Measurements from ENCODE around the gene C19orf25.

Gene C19orf25

DNA sequence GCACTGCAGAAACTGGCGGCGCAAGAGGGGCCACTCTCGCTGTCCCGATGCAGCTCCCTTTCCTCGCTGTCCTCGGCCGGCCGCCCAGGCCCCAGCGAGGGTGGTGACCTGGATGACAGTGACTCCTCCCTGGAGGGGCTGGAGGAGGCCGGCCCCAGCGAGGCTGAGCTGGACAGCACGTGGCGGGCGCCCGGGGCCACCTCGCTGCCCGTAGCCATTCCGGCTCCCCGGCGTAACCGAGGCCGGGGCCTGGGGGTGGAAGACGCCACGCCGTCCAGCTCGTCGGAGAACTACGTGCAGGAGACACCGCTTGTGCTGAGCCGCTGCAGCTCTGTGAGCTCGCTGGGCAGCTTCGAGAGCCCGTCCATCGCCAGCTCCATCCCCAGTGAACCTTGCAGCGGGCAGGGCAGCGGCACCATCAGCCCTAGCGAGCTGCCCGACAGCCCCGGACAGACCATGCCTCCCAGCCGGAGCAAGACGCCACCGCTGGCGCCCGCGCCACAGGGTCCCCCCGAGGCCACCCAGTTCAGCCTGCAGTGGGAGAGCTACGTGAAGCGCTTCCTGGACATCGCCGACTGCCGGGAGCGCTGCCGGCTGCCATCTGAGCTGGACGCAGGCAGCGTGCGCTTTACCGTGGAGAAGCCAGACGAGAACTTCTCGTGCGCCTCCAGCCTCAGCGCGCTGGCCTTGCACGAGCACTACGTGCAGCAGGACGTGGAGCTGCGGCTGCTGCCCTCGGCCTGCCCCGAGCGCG lies 12.4 kb downstream of the C19orf25 start:
- DNase-seq (ENCODE audit: low read depth in 2 of 3, low spot score in 1 of 3), result no peak

DNA sequence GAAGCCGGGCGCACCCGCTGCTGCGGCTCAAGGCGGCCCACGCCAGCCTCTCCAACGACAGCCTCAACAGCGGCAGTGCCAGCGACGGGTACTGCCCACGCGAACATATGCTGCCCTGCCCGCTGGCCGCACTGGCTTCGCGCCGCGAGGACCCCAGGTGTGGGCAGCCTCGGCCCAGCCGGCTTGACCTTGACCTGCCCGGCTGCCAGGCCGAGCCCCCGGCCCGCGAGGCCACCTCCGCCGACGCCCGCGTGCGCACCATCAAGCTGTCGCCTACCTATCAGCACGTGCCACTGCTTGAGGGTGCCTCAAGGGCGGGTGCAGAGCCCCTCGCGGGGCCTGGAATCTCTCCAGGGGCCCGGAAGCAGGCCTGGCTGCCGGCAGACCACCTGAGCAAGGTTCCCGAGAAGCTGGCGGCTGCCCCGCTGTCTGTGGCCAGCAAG lies 13.0 kb downstream of the C19orf25 start:
- DNase-seq (ENCODE audit: low read depth in 2 of 3, low spot score in 1 of 3), result no peak

DNA sequence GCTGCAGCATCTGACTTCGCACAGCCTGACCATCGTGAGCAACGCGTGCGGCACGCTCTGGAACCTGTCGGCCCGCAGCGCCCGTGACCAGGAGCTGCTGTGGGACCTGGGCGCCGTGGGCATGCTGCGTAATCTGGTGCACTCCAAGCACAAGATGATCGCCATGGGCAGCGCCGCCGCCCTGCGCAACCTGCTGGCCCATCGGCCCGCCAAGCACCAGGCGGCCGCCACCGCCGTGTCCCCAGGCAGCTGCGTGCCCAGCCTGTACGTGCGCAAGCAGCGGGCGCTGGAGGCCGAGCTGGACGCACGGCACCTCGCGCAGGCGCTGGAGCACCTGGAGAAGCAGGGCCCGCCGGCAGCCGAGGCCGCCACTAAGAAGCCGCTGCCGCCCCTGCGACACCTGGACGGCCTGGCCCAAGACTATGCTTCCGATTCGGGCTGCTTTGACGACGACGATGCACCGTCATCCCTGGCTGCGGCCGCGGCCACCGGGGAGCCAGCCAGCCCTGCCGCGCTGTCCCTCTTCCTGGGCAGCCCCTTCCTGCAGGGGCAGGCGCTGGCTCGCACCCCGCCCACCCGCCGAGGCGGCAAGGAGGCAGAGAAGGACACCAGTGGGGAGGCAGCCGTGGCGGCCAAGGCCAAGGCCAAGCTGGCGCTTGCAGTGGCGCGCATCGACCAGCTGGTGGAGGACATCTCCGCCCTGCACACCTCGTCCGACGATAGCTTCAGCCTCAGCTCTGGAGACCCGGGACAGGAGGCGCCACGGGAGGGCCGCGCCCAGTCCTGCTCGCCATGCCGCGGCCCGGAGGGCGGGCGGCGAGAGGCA lies 13.6 kb downstream of the C19orf25 start:
- DNase-seq (ENCODE audit: low read depth in 2 of 3, low spot score in 1 of 3), result no peak

DNA sequence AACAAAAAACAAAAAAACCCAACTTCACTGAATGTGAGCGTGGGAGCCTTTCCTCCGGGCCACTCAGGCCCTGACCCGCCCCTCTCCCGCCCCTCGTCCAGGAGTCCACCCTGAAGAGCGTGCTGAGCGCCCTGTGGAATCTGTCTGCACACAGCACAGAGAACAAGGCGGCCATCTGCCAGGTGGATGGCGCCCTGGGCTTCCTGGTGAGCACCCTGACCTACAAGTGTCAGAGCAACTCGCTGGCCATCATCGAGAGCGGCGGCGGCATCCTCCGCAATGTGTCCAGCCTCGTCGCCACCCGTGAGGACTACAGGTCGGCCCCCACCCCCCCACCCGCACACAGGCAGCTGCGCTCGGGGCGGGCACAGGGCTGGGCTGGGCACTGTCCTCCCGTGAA lies 17.2 kb downstream of the C19orf25 start:
- no peak for DNase-seq (ENCODE audit: low read depth in 2 of 3, low spot score in 1 of 3)

DNA sequence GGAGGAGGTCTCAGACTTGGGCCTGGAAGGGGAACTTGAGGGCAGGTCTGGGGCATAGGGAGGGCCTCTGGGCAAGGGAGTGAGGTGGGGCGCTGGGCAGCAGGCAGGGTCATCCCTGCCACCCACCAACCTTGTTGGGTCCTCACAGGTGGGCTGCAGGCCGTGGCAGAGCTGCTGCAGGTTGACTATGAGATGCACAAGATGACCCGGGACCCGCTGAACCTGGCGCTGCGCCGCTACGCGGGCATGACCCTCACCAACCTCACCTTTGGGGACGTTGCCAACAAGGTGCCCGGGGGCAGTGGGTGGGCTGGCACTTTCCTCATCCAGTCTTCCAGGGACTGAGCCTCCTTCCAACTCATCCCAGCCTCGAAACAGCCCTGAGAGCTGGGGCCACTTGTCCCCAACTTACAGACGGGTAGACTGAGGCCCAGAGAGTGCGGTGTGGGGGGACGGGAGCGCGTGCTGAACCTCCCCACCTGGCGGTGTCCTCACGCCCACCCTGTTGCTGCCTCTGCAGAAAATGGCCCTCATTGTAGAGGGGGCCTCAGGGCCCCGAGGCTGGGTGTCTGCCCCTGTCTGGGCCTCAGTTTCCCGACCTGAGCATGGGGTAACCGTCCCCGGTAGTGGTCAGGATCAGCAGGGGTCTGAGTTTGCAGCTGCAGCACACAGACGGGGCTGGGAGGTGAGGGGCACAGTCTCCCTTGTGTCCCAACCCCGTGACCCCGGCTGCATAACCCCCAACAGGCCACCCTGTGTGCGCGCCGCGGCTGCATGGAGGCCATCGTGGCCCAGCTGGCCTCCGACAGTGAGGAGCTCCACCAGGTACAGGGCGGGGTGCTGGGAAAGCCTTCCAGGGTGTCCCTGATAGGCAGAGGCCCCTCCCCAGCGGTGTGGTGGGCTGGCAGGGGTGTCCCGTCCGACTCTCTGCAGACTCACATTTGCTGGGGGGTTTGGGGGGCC lies 18.7 kb downstream of the C19orf25 start:
- no peak for DNase-seq (ENCODE audit: low read depth in 2 of 3, low spot score in 1 of 3)

DNA sequence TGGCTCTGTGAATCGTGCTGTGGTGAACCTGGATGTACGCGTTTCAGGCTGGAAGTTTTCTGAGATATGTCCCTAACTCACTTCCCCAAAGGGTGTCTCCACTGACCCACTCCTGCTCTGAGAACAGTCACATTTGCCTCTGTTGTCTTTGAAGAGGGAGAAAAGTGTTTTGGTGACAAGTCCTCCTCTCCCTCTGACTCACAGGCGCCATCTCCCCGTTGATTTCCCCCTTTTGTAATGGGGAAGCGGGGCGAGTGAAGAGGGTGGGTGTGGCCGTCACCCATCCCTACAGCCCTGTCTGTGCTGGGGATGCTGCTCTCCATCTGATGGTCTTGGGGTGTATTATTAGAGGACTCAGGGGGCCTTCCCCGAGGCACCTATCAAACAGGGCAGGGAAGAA lies 19.5 kb downstream of the C19orf25 start:
- no peak for DNase-seq (ENCODE audit: low read depth in 2 of 3, low spot score in 1 of 3)

DNA sequence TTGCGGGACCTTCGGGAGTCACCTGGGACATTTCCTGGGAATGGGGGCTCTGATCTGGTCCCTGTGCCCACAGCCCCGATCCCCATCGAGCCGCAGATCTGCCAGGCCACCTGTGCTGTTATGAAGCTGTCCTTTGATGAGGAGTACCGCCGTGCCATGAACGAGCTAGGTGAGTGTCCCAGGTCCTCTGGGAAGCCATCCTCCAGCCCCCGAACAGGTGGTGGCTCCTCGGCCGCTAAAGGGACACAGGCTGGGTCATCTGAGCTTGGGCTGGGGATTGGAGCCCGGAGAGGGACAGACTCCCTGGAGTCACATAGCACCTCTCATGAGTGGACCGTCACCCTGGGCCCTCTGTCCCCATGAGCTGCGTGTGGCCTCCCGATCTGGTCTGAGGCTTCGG lies 21.1 kb downstream of the C19orf25 start:
- no peak for DNase-seq (ENCODE audit: low read depth in 2 of 3, low spot score in 1 of 3)

DNA sequence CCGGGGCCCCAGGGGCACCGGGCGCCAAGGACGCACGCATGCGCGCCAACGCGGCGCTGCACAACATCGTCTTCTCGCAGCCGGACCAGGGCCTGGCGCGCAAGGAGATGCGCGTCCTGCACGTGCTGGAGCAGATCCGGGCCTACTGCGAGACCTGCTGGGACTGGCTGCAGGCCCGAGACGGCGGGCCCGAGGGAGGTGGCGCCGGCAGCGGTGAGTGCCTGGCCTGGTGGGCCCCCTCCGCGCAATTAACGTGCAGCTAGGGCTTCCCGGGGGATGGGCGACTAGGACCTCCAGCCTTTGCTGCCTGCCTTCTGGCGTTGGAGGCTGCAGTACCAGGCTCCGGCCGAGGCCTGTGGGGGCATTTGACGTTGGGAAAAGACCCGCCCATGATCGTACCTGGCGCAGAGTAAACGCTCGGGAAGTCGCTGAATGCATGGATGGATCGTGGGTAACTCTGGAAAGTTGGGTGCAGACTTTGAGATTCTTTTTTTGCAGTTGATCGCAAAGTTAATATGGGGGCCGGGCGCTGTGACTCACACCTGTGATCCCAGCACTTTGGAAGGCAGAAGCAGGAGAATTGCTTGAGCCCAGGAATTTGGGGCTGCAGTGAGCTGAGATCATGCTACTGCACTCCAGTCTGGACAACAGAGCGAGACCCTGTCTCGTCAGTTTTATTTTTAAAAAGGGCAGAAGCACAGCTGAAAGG lies 21.8 kb downstream of the C19orf25 start:
- DNase-seq (ENCODE audit: low read depth in 2 of 3, low spot score in 1 of 3), result no peak

DNA sequence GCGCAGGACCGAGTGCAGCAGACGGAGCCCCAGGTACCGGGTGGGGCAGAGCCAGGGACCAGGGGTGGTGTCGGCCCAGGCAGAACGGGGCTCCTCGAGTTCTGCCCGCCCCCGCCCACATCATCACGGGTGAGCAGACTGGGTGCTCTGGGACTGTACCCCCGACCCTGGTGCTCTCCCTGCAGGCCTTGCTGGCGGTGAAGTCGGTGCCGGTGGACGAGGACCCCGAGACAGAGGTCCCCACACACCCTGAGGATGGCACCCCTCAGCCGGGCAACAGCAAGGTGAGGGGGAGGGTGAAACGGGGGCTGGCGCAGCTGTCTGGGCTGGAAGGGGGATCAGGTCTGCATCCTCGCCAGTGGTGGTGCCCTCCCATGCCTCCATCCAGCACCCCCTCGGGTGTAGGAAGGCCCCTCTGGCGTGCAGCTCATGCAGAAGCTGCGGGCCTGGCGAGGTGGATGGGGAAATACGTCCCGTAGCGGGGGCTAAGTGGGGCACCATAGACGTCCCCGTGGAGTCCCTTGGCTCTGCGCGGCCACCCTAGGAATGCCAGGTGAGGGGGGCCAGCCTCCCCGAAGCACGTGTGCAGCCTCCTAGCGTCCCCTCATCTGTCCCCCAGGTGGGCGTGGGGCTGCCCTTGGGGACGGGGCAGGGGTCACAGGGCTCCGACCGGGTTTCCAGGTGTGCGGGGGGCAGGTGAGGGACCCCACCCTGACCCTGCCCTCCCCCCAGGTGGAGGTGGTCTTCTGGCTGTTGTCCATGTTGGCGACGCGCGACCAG lies 22.7 kb downstream of the C19orf25 start:
- no peak for DNase-seq (ENCODE audit: low read depth in 2 of 3, low spot score in 1 of 3)

DNA sequence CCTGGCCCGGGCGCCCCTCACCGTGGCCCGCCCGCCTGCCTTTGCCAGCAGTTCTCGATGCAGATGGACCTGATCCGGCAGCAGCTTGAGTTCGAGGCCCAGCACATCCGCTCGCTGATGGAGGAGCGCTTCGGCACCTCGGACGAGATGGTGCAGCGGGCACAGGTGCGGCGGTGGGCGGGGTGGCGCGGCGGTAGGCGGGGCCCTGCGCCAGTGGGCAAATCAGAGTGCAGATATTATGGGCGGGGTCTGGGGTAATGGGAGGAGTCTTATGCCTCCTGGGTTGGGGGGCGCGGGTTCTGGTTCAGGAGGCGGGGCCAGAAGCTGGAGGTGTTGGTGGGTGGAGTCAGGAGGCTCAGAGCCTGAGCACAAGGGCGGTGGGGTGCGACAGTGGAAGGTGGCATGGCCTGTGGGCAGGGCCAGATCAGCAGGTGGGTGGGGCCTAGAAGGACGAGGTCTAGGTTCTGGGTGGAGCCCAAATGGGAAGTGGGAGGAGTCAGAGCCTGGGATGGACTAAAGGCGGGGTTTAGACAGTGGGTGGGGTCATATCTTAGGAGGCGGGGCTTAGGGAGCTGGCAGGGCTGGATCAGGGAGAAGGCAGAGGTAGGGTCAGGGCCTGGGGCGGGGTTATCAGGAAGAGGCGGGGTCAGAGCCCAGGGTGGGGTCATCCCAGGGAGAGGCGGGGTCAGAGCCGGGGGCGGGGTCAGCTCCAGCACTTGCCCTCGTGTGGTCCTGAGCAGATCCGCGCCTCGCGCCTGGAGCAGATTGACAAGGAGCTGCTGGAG lies 23.5 kb downstream of the C19orf25 start:
- DNase-seq (ENCODE audit: low read depth in 2 of 3, low spot score in 1 of 3), result peak in 2 of 3 donors; percentile 71 to 72

DNA sequence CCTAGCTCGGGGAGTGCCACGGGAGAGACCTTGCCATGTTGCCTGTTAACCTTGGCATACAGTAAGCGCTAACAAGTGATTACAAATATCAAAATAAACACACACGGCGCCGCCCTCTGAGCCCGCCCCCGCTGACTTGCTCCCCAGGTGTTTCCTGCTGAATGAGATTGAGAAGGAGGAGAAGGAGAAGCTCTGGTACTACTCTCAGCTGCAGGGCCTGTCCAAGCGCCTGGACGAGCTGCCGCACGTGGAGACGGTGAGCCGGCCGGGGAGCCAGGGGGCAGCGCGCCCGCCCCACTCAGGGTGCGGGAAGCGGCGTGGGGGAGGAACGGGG lies 24.0 kb downstream of the C19orf25 start:
- no peak for DNase-seq (ENCODE audit: low read depth in 2 of 3, low spot score in 1 of 3)

DNA sequence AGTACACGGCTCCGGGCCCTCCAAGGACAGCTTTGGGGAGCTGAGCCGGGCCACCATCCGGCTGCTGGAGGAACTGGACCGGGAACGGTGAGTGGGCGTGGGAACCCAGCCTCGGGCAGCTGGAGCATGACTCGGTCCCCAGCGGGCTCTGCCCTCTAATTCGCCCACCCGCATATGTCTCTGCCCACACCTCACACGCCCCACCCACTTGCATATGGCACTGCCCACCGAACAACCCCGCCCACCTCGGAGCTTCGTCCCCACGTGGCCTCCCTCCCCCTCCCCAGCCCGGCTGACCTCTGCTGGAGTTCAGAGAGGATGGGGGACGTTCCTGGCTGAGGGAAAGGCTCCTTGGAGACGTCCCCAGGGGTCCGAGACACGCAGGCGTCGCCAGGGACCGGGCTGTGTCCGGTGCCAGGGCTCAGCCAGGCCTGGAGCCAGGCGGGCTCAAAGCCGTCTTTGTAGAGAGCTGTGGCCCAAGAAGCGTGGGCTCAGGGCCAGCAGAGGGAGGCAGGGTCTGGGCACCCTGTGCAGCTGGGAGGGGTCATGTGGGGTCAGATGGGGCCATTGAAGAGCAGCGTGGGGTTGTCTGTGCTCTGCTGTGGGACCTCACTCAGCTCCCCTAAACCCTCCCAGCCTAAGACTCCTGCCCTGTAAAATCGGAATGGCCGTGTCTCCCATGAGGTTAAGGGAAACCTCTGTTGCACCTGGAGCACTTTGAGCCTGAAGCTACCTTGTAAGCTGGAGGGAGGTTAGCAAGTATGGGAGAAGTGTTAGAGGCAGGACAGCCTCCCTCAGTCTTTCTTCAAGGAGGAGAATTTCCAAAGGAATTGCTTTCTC lies 25.3 kb downstream of the C19orf25 start:
- no peak for DNase-seq (ENCODE audit: low read depth in 2 of 3, low spot score in 1 of 3)

DNA sequence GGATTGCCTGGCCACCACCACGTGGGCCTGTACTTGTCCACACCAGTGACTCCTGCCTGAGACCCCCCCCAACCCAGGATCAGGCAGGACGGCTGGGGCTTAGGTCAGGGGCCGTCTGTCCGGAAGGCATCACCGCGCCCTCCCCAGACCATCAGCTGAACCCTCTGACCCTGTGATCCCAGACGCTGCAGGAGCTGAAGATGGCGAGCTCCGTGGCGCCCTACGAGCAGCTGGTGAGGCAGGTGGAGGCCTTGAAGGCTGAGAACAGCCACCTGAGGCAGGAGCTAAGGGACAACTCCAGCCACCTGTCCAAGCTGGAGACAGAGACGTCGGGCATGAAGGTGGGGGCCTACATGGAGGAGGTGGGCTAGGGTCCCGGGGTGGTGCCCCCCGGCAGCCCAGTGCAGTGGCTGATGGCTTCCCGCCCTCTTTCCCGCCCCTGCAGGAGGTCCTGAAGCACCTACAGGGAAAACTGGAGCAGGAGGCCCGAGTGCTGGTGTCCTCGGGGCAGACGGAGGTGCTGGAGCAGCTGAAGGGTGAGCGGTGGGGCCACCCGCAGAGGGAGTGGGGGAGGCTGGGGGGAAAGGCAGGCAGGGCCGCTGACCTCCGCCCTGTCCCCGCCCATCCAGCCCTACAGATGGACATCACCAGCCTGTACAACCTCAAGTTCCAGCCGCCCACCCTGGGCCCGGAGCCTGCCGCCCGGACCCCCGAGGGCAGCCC lies 26.1 kb downstream of the C19orf25 start:
- no peak for DNase-seq (ENCODE audit: low read depth in 2 of 3, low spot score in 1 of 3)

DNA sequence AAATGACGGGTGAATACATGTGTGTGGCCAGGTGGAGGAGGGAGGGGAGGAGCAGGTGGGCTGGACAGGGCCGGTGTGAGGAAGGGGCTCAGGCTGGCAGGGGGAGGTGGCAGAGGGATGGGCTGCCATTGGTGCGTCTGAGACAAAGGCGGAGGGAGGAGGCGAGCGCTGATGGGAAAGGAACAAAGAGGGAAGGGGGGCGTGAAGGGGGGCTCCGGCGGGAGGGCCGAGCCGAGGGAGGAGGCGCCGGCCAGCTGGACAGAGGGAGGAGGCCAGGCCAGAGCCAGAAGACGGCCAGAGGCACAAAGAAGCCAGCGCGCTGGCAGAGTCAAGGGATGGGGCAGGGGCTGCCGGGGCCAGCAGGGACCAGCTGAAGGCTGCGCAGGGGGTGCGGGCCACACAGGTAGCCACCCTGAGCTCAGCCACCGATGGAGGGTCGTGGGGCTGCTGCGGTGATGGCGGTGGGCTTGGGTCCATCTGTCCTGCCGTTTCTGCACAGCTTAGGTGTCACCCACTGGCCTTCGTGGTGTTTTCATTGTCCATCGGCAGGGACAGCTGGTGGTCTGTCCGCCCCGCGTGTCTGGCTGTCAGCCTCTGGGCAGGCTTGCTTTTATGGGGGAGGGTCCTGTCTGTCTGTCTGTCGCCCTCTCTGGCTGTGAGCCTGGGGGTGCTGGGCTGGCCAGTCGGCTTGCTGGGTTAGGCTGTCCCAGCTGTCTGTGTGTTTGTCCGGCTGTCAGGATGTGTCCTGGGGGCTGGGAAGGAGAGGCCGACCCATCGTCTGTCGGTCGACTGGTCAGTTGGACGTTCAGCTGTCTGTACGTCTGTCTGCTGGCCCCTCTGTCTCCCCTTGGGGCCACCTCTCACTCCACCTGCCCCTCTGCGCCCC lies 26.9 kb downstream of the C19orf25 start:
- no peak for DNase-seq (ENCODE audit: low read depth in 2 of 3, low spot score in 1 of 3)

DNA sequence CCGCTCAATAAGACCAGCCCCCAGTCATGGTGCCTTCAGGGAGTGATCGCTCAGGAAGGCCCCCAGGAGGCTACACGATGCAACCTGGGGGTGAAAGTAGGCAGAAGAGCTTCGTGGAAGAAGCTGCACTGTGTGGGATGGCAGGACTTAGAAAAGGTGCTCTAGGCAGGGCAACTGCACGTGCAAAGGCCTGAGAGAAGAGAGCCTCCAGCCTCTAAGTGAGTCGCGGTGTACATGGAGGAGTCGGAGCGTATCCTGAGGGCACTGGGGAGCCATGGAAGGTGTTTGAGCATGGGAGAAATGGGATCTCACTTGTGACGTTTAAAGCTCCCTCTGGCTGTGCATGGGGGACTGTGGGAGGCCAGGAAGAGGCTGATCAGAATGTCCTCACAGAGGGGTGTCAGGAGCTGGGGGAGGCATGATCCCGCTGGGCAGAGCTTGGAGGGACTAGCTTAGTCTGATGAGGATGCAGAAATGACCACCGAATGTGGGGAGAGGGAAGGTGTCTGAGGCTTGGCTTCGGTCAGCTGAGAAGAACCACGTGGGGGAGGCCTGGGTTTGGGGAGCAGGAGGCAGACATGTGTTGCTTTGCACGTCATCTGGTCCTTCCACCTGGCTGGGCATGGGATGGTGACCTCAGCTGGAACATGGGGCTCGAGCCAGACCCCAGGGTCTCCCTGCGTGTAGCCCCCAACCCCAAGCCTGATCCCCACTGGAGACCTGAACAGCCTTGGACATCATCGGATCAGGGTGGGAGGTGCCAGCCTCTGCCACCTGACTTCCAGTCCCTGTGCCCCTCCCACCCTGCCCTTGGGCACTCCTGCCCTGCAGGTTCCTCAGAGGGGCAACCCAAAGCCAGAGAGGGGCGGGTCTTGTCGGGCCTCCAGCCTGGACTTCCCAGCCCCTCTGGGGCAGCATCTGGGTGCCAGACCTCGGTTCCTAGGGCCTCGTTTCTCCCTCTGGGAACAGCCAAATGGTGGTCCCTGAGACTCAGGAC lies 28.0 kb downstream of the C19orf25 start:
- no peak for DNase-seq (ENCODE audit: low read depth in 2 of 3, low spot score in 1 of 3)
